Right ventricle myocardium superior (tissue), 1 donor: Measurements from ENCODE around the gene FAM241B. TPM values are rescaled to one million over a fixed set of nuclear protein-coding genes. Genes with fewer than 3 reads are reported as not detected.

ENCODE experiments used
- total RNA-seq: library from RNA; stranded (reverse); fragmentation: NEBNext Ultra II Directional; extraction: Animal tissue kit (Norgen Biotek cat#: 25700); gene quantifications from one replicate; pipeline ENCODE4 v1.2.1, GENCODE V29; 2021
- donor health status: DM: no; HTN: yes; CAD: no; lungs with severe emphysema.

FAM241B gene
- total RNA-seq, 1 donor from 2014 or later = 3.3 TPM

Other genes starting within 250 kb of the FAM241B start
- 0.24 TPM for gene TACR2, start 213.3 kb upstream of the FAM241B start, total RNA-seq
- gene TSPAN15, start 178.8 kb upstream of the FAM241B start, total RNA-seq = 9.5 TPM
- gene NEUROG3, start 56.8 kb upstream of the FAM241B start, total RNA-seq = not detected
- gene COL13A1, start 171.7 kb downstream of the FAM241B start, total RNA-seq = 0.89 TPM